Measurements from ENCODE around the gene PDZK1.
"Not testable (repeated sequence)": the region's sequence is repeated elsewhere in the genome, so short reads cannot be mapped to it uniquely, and the experiment has no call there.

The PDZK1 gene

DNA sequence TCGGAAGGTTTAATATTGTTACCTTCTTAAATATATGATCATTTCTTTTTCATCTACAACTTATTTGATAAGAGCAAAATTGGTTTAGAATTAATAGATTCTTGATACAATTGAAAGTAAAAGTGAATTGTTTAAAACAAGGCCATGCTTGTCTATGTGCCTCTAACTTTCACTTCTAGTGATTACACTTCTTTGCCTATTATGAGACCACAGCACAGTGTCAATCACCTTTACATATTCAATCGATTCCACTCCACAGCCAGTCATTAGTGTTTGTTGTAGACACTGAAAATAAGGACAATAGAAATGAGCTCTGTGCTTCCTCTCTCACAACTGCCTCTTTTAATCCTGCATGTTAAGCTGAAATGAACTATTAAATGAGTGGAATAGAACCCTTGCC, 65.3 kb downstream of the PDZK1 start:
- DNase-seq = not testable (repeated sequence)

DNA sequence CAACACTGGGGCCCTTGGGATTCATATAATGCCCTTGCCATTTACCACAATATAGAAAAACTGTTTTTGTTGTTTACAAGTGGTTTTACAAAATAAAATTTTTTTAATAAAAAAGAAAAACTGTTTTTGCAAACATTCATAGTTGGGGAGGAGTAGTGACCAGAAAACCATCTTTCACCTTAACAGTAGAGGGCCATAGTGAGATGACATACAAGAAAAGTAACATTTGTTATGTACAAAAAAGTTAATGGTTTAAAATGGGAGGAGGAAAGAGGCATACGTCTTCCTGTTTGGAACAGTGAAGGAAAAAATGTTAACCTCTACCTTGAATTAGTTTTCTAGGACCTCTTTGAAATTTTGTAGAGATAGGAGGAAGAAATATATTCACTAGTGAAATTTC, 70.9 kb downstream of the PDZK1 start:
- not testable (repeated sequence) for DNase-seq

DNA sequence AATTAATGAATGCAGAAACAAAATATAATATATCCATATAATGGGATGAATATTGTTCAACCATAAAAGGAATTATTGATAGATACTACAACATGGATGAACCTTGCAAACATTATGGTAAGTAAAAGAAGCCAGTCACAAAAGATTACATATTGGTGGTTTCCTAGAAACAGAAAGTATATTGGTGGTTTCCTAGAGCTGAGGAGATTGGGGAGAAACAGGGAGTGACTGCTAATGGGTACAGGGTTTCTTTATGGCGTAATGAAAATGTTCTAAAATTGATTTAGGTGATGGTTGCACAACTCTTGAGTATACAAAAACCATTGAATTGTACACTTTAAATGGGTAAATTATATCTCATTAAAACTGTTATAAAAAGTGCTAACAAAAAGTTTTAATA, 85.0 kb downstream of the PDZK1 start:
- DNase-seq = not testable (repeated sequence)

Measured in NCI-H1105 (cell line).